Measurements from ENCODE around the gene NPIPB2. TPM values are rescaled to one million over a fixed set of nuclear protein-coding genes. Genes with fewer than 3 reads are reported as not detected.
"Not testable (repeated sequence)": the region's sequence is repeated elsewhere in the genome, so short reads cannot be mapped to it uniquely, and the experiment has no call there.

Gene NPIPB2
- 4.9 TPM for total RNA-seq

DNA sequence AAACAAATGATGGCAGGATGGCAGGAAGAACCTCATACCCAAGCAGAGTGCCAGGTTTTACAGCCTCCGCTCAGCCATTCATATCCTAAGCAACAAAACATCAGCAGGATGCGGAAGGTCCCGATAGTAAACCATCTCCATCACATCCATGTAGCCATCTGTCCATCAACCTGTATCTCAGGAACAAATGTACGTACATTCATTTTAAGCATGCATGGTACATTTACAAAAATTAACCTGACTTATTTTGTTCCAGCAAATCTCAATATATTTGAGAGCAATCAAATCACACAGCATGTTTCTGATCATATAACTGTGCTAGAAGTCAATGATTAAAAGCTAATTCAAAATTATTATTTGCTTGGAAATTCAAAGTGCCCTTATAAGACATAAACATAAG is at the start of gene NPIPB2:
NPIPB2 (minus strand) TSS at position 101 of the 400 bp plus-strand sequence; CDS start at position 101, 0 bp downstream.
- FAIRE-seq; DNase-seq (ENCODE audit: low spot score in 2 of 2): not testable (repeated sequence)

GRCh38 chr16:11990702-11991390 is 49.0 kb upstream of the NPIPB2 start:
- no peak for FAIRE-seq
- no peak for DNase-seq (ENCODE audit: low spot score in 2 of 2)

GRCh38 chr16:11988258-11988978 is 46.6 kb upstream of the NPIPB2 start:
- no peak for FAIRE-seq
- DNase-seq (ENCODE audit: low spot score in 2 of 2), result no peak

DNA sequence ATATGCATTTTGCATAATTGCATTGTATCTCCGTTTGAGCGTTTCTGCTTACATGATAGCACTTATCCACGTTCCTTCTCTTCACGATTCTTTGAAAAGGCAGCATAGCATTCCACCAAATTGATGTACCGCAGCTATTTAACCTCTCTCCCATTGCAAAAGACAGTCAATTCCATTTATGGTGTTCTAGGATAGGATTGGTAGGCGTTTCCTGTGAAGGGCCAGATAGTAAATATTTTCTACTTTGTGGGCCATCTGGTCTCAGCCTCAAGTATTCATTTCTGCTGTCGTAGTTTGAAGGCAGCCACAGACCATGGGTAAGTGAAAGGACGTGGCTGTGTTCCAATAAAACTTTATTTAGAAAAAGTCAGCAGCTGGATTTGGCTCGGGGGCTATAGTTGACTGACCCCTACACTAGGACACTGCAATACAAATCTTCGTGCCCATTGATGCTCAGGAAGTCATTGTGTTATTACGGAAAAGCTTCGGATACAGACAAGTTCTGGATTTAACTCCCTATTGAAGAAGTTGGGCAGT is 44.7 kb upstream of the NPIPB2 start:
- DNase-seq (ENCODE audit: low spot score in 2 of 2) (no peak), FAIRE-seq (no peak)

- FAIRE-seq (no peak), DNase-seq (ENCODE audit: low spot score in 2 of 2) (no peak)
These were observed 43.4 kb upstream of the NPIPB2 start for GRCh38 chr16:11985250-11985649.

GRCh38 chr16:11980136-11980844 is 38.4 kb upstream of the NPIPB2 start:
- FAIRE-seq, result no peak
- DNase-seq (ENCODE audit: low spot score in 2 of 2), result no peak

- FAIRE-seq, result no peak
- no peak for DNase-seq (ENCODE audit: low spot score in 2 of 2)
These were observed 37.3 kb upstream of the NPIPB2 start for GRCh38 chr16:11979013-11979672.

GRCh38 chr16:11978080-11978479 is 36.2 kb upstream of the NPIPB2 start:
- no peak for DNase-seq (ENCODE audit: low spot score in 2 of 2)
- FAIRE-seq, result no peak

GRCh38 chr16:11977376-11978041 is 35.7 kb upstream of the NPIPB2 start:
- peak in 1 of 2 donors; percentile 45 for DNase-seq (ENCODE audit: low spot score in 2 of 2)
- no peak for FAIRE-seq

DNA sequence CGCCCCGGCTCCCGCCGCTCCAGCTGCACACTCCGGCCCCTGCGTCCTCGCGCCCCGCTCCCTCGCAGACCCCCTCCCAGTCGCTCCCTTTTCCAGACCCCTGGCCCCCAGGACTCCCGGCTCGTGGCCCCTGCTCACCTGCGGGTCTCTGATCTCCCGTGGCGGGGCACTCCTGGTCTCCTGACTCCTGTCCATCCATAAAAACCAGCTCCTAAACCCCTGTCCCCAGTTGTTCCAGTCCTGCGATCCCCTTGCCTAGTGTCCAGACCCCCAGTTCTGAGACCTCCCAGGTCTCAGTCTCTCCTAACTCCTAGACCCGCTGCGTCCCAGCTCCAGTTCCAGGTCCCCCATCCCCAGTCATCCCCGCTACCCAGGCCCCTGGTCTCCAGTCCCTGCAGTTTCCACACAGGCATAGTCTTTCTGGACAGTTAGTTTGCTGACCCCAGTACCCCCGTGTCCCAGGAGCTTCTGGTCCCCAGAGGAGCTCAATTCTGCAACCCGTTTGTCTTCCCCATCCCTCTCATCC is 35.1 kb upstream of the NPIPB2 start:
- peak in 1 of 2 donors; percentile 19 for DNase-seq (ENCODE audit: low spot score in 2 of 2)
- FAIRE-seq, result no peak

DNA sequence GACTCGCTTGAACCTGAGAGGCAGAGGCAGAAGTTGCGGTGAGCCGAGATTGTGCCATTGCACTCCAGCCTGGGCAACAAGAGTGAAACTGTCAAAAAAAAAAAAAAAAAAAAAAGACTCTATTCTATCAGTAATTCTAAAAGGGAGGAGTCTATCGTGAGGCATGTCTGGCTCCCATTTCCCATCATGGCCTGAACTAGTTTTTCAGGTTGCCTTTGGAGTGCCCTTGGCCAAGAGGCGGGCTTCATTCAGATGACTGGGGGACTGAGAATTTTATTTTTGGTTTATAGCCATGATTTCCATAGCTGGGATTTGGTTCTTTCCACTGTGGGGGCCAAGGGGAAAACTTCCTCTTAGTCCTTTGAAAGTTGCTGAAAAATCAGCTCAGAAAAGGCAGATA is 31.2 kb upstream of the NPIPB2 start:
- DNase-seq (ENCODE audit: low spot score in 2 of 2) (no peak), FAIRE-seq (no peak)

DNA sequence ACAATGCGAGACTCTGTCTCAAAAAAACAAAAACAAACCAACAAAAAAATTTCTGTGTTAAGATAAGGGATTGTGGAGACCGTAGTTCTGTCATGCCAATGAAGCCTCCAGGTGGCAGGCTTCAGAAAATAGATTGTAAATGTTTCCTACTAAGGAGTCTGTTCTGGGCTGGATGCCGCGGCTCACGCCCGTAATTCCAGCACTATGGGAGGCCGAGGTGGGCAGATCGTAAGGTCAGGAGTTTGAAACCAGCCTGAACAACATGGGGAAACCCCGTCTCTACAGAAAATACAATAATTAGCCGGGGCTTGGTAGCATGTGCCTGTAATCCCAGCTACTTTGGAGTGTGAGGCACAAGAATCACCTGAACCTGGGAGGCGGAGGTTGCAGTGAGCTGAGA is 30.3 kb upstream of the NPIPB2 start:
- DNase-seq (ENCODE audit: low spot score in 2 of 2) (no peak), FAIRE-seq (no peak)

DNA sequence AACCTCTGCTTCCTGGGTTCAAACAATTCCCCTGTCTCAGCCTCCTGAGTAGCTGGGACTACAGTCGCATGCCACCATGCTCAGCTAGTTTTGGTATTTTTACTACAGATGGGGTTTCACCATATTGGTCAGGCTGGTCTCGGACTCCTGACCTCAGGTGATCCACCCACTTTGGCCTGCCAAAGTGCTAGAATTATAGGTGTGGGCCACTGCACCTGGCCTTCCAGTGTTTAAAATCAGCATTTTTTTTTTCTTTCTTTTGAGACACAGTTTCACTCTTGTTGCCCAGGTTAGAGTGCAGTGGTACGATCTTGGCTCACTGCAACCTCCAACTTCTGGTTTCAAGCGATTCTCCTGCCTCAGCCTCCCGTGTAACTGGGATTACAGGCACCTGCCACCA is 28.4 kb upstream of the NPIPB2 start:
- not testable (repeated sequence) for DNase-seq (ENCODE audit: low spot score in 2 of 2); FAIRE-seq

GRCh38 chr16:11968577-11968976 is 26.7 kb upstream of the NPIPB2 start:
- no peak for FAIRE-seq
- no peak for DNase-seq (ENCODE audit: low spot score in 2 of 2)

GRCh38 chr16:11967195-11967911 is 25.5 kb upstream of the NPIPB2 start:
- FAIRE-seq (no peak), DNase-seq (ENCODE audit: low spot score in 2 of 2) (no peak)

- DNase-seq (ENCODE audit: low spot score in 2 of 2), result no peak
- FAIRE-seq, result no peak
These were observed 24.3 kb upstream of the NPIPB2 start for GRCh38 chr16:11966173-11966572.

- no peak for FAIRE-seq
- no peak for DNase-seq (ENCODE audit: low spot score in 2 of 2)
These were observed 23.1 kb upstream of the NPIPB2 start, which contains the start of gene TNFRSF17 for GRCh38 chr16:11964761-11965551. TNFRSF17 (plus strand) TSS chr16:11965210; CDS start chr16:11965325, 115 bp downstream.

DNA sequence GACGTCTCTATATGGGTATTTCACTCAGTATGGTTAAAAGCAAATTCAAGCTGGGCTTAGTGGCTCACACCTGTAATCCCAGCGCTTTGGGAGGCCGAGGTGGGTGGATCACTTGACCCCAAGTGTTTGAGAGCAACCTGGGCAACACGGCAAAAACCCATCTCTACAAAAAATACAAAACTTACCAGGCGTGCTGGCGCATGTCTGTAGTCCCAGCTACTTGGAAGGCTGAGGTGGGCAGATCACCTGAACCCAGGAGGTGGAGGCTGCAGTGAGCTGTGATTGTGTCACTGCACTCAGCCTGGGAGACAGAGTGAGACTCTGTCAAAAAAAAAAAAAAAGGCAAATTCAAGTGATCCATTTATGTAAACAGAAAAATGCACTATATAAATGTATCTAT is 21.9 kb upstream of the NPIPB2 start:
- DNase-seq (ENCODE audit: low spot score in 2 of 2) (no peak), FAIRE-seq (no peak)
